BJ (cell line): ENCODE data around the gene KCNAB1. TPM values are rescaled to one million over a fixed set of nuclear protein-coding genes. Genes with fewer than 3 reads are reported as not detected.

Experiments used
- CTCF ChIA-PET: fragments of 350-600 bp; formaldehyde crosslinking; extraction: SDS; loops from one replicate; lab custom pipeline; 2021; ENCODE audit warnings: antibody characterized with exemption, inconsistent platforms; lab: Yijun Ruan, JAX
- POLR2A ChIA-PET: fragments of 300-600 bp; sonication (Branson Sonifier 250); formaldehyde crosslinking; extraction: SDS; loops from one replicate; lab custom pipeline; 2021; ENCODE audit warnings: antibody characterized with exemption; lab: Charles Lee
- DNase-seq: peaks from one replicate; pipeline ENCODE4 v3.0.0-alpha.2; 2011; ENCODE audit warnings: low read depth
- H3K27me3 ChIP-seq: 2 replicates; pipeline ENCODE4 v1.6.0; 2011; ENCODE audit warnings: low read length; ENCODE audit not compliant: control insufficient read depth, insufficient read depth
- H3K36me3 ChIP-seq: 2 replicates; pipeline ENCODE4 v1.5.1; 2011; ENCODE audit warnings: low read length; ENCODE audit not compliant: control insufficient read depth, insufficient read depth
- H3K4me3 ChIP-seq: 2 replicates; pipeline ENCODE4 v1.5.1; 2011; ENCODE audit warnings: low read depth, mild to moderate bottlenecking, control low read depth, low read length
- CTCF ChIP-seq: IDR thresholded peaks from 2 replicates; pipeline ENCODE4 v1.5.1; 2011; ENCODE audit warnings: low read depth, mild to moderate bottlenecking, control low read depth, inconsistent platforms, low read length, moderate library complexity; ENCODE audit not compliant: insufficient read depth
- polyA plus RNA-seq: library from polyadenylated mRNA; depleted of rRNA; stranded (reverse); fragments of >200 nt; gene quantifications from 2 replicates; pipeline ENCODE4 v1.2.3, GENCODE V29; 2011

KCNAB1 gene
- polyA plus RNA-seq, 1 experiment, result not detected

DNA sequence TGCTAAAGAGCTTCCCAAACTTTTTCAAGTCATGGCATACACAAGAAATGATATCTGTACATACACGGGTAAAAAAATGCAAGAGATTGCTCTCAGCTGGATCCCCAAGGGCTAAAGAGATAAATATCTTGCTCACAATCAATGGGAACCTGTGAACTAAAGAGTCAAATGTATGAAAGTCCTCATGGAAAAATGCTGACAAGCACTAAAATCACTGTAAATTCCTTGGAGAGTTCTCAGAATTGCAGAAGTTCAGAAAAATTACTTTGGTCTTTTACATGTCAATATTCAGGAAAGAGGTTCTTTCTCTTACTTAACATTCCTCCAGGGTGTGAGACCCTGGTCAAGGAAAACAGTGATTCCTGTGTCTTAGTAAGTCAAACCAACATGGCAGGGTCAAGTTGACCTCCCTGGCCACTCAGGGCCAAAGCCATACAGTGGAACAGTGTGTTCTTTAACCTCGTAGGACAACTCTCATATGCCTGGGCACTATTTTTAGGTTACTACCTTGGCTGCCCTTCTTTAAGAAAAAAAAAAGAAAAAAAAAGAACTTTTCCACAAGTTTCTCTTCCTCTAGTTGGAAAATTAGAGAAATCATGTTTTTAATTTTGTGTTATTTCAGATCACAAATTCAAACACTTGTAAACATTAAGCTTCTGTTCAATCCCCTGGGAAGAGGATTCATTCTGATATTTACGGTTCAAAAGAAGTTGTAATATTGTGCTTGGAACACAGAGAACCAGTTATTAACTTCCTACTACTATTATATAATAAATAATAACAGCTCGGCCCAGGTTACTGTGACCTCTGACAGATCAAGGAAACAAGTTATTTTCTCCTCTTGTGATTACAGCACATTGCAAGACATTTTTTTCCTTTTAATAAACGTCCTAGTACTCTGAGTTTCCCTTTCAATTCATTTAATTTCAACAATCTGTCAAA, 422.0 kb downstream of the KCNAB1 start:
- H3K4me3 ChIP-seq, result no peak overlapping the region
- DNase-seq, result no peak
- H3K36me3 ChIP-seq, result peaks cover 5% of the 10 kb centered on the region
- CTCF ChIA-PET, result interaction anchor here (0.6 to 1.7 kb wide), 10 partner anchors 9 to 618 kb away, joined by 3 to 9 read pairs (median 4); partner anchors contain the start of genes SSR3 and TIPARP
- no peaks in the 10 kb centered on the region for H3K27me3 ChIP-seq
- POLR2A ChIA-PET, result interaction anchor here (0.7 kb wide), 1 partner anchor 105 kb away, joined by 4 read pairs; no protein-coding TSS in a partner anchor
- TF ChIP-seq CTCF, result no peak

DNA sequence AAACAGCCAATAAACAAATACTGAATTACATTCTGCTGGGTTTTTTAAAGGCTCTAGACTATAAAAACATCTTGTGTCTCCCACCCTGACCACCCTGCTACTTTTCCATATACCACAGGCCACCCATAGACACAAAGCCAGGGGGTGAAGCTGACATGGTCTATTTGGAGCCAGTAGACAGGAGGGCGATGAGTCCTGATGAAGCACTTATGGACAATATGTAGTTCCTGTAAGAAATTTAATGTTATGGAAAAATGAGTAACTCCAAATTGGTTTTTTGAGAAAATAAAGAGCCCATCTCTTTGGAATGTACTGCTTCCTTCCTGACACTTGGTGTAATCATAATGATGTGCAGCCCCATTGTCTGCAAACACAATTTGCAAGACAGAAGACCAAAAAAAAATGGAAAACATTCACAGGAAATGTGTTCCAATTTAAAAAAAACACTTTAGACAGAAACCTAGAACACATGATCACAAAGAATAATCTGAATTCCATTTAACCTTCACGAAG, 422.7 kb downstream of the KCNAB1 start:
- TF ChIP-seq CTCF, result no peak
- POLR2A ChIA-PET, result interaction anchor here (0.7 kb wide), 2 partner anchors 104 to 960 kb away, joined by 3 to 4 read pairs; partner anchors contain the start of gene VEPH1
- peaks cover 5% of the 10 kb centered on the region for H3K36me3 ChIP-seq

GRCh38 chr3:156547637-156548036, 427.3 kb downstream of the KCNAB1 start:
- no peak for DNase-seq
- no peak for TF ChIP-seq CTCF
- H3K4me3 ChIP-seq, result no peak overlapping the region
- H3K27me3 ChIP-seq, result no peaks in the 10 kb centered on the region
- CTCF ChIA-PET, result interaction anchor here (0.6 to 1.4 kb wide), 3 partner anchors 9 to 397 kb away, joined by 3 to 5 read pairs (median 3); no protein-coding TSS in a partner anchor
- peaks cover 5% of the 10 kb centered on the region for H3K36me3 ChIP-seq
- POLR2A ChIA-PET, result interaction anchor here (0.5 kb wide), 1 partner anchor 551 kb away, joined by 5 read pairs; no protein-coding TSS in a partner anchor

More for the DNA sequence above, 422.7 kb downstream of the KCNAB1 start:
- CTCF ChIA-PET, result interaction anchor here (0.6 to 1.7 kb wide), 12 partner anchors 8 to 1979 kb away, joined by 3 to 7 read pairs (median 4); partner anchors contain the start of genes SSR3 and TIPARP
- Histone ChIP-seq H3K4me3 (no peak overlapping the region), H3K27me3 (no peaks in the 10 kb centered on the region)
- no peak for DNase-seq

GRCh38 chr3:156548041-156548687, 427.8 kb downstream of the KCNAB1 start:
- POLR2A ChIA-PET, result interaction anchor here (0.5 kb wide), 1 partner anchor 550 kb away, joined by 5 read pairs; no protein-coding TSS in a partner anchor
- CTCF ChIA-PET, result interaction anchor here (0.6 to 1.6 kb wide), 5 partner anchors 9 to 397 kb away, joined by 3 to 6 read pairs (median 3); no protein-coding TSS in a partner anchor
- no peak for DNase-seq
- no peak for TF ChIP-seq CTCF
- Histone ChIP-seq H3K4me3 (no peak overlapping the region), H3K36me3 (peaks cover 5% of the 10 kb centered on the region), H3K27me3 (no peaks in the 10 kb centered on the region)
